OCI-LY7 (cell line): ENCODE results near the gene LAMC1. TPM values are rescaled to one million over a fixed set of nuclear protein-coding genes. Genes with fewer than 3 reads are reported as not detected.

Experiments
- BruUV-seq: library from RNA; stranded (reverse); fragments of 400-500 nt; replicated peaks from 2 replicates; lab custom pipeline; 2021; lab: Mats Ljungman, UMichigan
- CTCF ChIA-PET: fragments of 300-600 bp; sonication (Branson Sonifier 250); formaldehyde crosslinking; loops from one replicate; lab custom pipeline; 2022; ENCODE audit warnings: antibody characterized with exemption; ENCODE audit not compliant: unreplicated experiment; lab: Charles Lee
- POLR2A ChIA-PET: fragments of 300-600 bp; sonication (Branson Sonifier 250); formaldehyde crosslinking; loops from one replicate; lab custom pipeline; 2022; ENCODE audit warnings: antibody characterized with exemption; lab: Charles Lee
- DNase-seq: peaks from one replicate; pipeline ENCODE4 v3.0.0-alpha.2; 2015; ENCODE audit warnings: low spot score
- H2AFZ ChIP-seq: fragments of 200-600 bp; sonication (generic), shearing (Covaris generic); 2 replicates; pipeline ENCODE4 v1.6.1; 2014; ENCODE audit warnings: mild to moderate bottlenecking, antibody characterized with exemption, low read length, moderate library complexity
- H3K27ac ChIP-seq: fragments of 200-600 bp; sonication (generic); 2 replicates; pipeline ENCODE4 v1.5.1; 2014; ENCODE audit warnings: mixed run types, low read depth, mild to moderate bottlenecking, moderate library complexity, low read length, inconsistent platforms; ENCODE audit not compliant: poor library complexity, severe bottlenecking
- H3K36me3 ChIP-seq: fragments of 200-600 bp; sonication (generic); 2 replicates; pipeline ENCODE4 v1.6.1; 2014; ENCODE audit warnings: mild to moderate bottlenecking, antibody characterized with exemption, low read length, moderate library complexity, mixed read lengths; ENCODE audit not compliant: insufficient read depth
- H3K4me1 ChIP-seq: fragments of 200-600 bp; sonication (generic); 2 replicates; pipeline ENCODE4 v1.5.1; 2014; ENCODE audit warnings: mild to moderate bottlenecking, low read length; ENCODE audit not compliant: insufficient read depth, poor library complexity, severe bottlenecking
- H3K4me2 ChIP-seq: fragments of 200-600 bp; sonication (generic); 2 replicates; pipeline ENCODE4 v1.6.1; 2014; ENCODE audit warnings: mild to moderate bottlenecking, low read length
- H3K4me3 ChIP-seq: fragments of 200-600 bp; sonication (generic); 2 replicates; pipeline ENCODE4 v1.5.1; 2014; ENCODE audit warnings: mild to moderate bottlenecking, low read depth, low read length; ENCODE audit not compliant: poor library complexity, severe bottlenecking
- H3K79me2 ChIP-seq: fragments of 200-600 bp; sonication (generic); 2 replicates; pipeline ENCODE4 v1.6.1; 2016; ENCODE audit warnings: low read depth, mild to moderate bottlenecking, low read length, moderate library complexity, mixed read lengths; ENCODE audit not compliant: insufficient read depth
- H3K9me2 ChIP-seq: fragments of 200-600 bp; sonication (generic); 2 replicates; pipeline ENCODE4 v1.6.1; 2016; ENCODE audit warnings: mild to moderate bottlenecking, low read length, mixed read lengths; ENCODE audit not compliant: insufficient read depth
- H3K9me3 ChIP-seq: fragments of 200-600 bp; sonication (generic); 2 replicates; pipeline ENCODE4 v1.6.1; 2014; ENCODE audit warnings: mild to moderate bottlenecking, mixed run types, low read length, mixed read lengths
- H4K20me1 ChIP-seq: fragments of 200-600 bp; sonication (generic); 2 replicates; pipeline ENCODE4 v1.6.1; 2014; ENCODE audit warnings: mild to moderate bottlenecking, antibody characterized with exemption, low read length, moderate library complexity, mixed read lengths; ENCODE audit not compliant: insufficient read depth
- EZH2phosphoT487 ChIP-seq: fragments of 200-600 bp; sonication (generic); IDR thresholded peaks from 2 replicates; pipeline ENCODE4 v1.6.1; 2018; ENCODE audit warnings: low read depth, borderline replicate concordance, mild to moderate bottlenecking, mixed run types, antibody characterized with exemption, low read length, moderate library complexity, mixed read lengths
- intact Hi-C: fragments of 100-400 bp; cut with micrococcal nuclease; formaldehyde crosslinking; loops from one replicate; pipeline ENCODE4 v1.10.0; 2022; ENCODE audit not compliant: unreplicated experiment
- total RNA-seq, 2 experiments: library from RNA; depleted of rRNA in 1 of 2; stranded (reverse); fragments of >200 nt in 1 of 2; shearing (Covaris generic) in 1 of 2; gene quantifications; 2 replicates each; pipeline ENCODE4 v1.2.3, GENCODE V29; 2014 to 2022
- TF ChIP-seq, protein P1 (sequence below): fragments of 200-600 bp; sonication (generic); conservative IDR thresholded peaks from 2 replicates; pipeline ENCODE4 v1.5.1; 2014; ENCODE audit warnings: mild to moderate bottlenecking, antibody characterized with exemption, low read length, moderate library complexity, mixed read lengths

The LAMC1 gene
- total RNA-seq, 2 experiments from 2014 or later: 24.2 to 42.1 TPM

DNA sequence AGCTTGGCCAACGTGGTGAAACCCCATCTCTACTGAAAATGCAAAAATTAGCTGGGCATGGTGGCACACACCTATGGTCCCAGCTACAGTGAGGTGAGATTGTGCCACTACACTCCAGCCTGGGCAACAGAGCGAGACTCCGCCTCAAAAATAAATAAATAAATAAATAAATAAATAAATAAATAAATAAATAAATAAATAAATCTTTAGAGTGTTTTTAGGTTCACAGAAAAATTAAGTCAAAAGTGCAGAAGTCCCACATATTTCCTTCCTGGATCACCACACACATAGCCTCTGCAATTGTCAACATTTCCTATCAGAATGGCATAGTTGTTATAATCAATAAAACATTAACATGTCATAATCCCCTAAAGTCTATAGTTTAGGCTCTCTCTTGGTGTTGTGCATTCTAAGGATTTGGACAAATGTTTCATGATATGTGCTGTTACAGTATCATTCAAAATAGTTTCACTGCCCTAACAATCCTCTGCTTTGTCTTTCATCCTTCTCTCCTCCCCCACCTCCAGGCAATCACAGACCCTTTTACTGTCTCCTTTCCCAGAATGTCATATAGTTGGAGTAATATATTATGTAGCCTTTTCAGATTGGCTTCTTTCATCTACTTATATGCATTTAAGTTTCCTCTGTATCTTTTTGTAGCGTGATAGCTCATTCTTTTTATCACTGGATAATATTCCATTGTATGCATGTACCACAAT is 58.3 kb downstream of the LAMC1 start:
- no peak overlapping the region for H3K27ac ChIP-seq
- ChIA-PET CTCF (no interaction called here), POLR2A (interaction anchor here (0.7 to 2.4 kb wide), 4 partner anchors 7 to 113 kb away, joined by 3 to 8 read pairs (median 5); no protein-coding TSS in a partner anchor)
- H3K79me2 ChIP-seq: peaks cover 9% of the 10 kb centered on the region; the same call in 1 of the 2 replicates
- H3K4me2 ChIP-seq: no peak overlapping the region
- H3K4me1 ChIP-seq: peaks cover 5% of the 10 kb centered on the region
- no peaks in the 10 kb centered on the region for H3K9me2 ChIP-seq
- BruUV-seq: no TSS peak
- H2AFZ ChIP-seq: no peak overlapping the region
- no peak for TF ChIP-seq EZH2phosphoT487
- TF ChIP-seq, protein P1, sequence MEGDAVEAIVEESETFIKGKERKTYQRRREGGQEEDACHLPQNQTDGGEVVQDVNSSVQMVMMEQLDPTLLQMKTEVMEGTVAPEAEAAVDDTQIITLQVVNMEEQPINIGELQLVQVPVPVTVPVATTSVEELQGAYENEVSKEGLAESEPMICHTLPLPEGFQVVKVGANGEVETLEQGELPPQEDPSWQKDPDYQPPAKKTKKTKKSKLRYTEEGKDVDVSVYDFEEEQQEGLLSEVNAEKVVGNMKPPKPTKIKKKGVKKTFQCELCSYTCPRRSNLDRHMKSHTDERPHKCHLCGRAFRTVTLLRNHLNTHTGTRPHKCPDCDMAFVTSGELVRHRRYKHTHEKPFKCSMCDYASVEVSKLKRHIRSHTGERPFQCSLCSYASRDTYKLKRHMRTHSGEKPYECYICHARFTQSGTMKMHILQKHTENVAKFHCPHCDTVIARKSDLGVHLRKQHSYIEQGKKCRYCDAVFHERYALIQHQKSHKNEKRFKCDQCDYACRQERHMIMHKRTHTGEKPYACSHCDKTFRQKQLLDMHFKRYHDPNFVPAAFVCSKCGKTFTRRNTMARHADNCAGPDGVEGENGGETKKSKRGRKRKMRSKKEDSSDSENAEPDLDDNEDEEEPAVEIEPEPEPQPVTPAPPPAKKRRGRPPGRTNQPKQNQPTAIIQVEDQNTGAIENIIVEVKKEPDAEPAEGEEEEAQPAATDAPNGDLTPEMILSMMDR: no peak
- no peak for DNase-seq
- no peaks in the 10 kb centered on the region for H3K36me3 ChIP-seq
- intact Hi-C loops: no loop called here
- H3K4me3 ChIP-seq: no peak overlapping the region
- no peaks in the 10 kb centered on the region for H4K20me1 ChIP-seq
- H3K9me3 ChIP-seq: no peaks in the 10 kb centered on the region

DNA sequence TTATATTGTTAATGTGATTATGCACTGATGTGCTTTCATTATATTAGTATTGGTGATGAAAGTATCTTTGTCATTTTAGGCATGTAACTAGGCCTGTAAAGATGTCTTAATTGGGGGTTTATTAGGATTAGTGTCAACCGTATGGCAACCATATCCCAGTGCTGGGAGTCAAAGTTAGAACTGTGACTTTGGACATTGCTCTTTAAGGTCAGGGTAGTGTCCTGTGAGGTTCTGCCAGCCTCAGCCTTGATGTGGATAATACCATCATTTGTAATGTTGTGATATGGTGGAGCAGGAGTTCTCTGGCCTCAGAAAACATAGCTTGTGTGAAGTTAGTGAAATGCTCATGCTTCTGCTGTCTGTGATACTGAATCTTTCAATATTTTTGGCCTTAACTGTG is 59.4 kb downstream of the LAMC1 start:
- BruUV-seq: no TSS peak
- POLR2A ChIA-PET: no interaction called here

More for the DNA sequence above, 59.4 kb downstream of the LAMC1 start:
- Histone ChIP-seq H3K36me3 (no peaks in the 10 kb centered on the region), H4K20me1 (no peaks in the 10 kb centered on the region), H3K79me2 (peaks cover 9% of the 10 kb centered on the region; the same call in 1 of the 2 replicates), H3K4me1 (peaks cover 5% of the 10 kb centered on the region), H2AFZ (no peak overlapping the region), H3K9me3 (no peaks in the 10 kb centered on the region), H3K9me2 (no peaks in the 10 kb centered on the region), H3K27ac (no peak overlapping the region), H3K4me3 (no peak overlapping the region), H3K4me2 (no peak overlapping the region)
- intact Hi-C loops: no loop called here
- CTCF ChIA-PET: no interaction called here
- no peak for DNase-seq
- TF ChIP-seq, protein P1: no peak
- TF ChIP-seq EZH2phosphoT487: no peak
